Adrenal gland (tissue), 12 donors: ENCODE data around the gene GMDS. TPM values are rescaled to one million over a fixed set of nuclear protein-coding genes. Genes with fewer than 3 reads are reported as not detected.

Experiments used
- DNase-seq, 7 donors: peaks; one replicate each; pipeline ENCODE4 v3.0.0-alpha.2; 2019 to 2020
- H3K27ac ChIP-seq, 5 donors: fragments of 200-600 bp; sonication (generic) in 4 of 5; 1 replicate in 3 of 5; 2 replicates in 2 of 5; pipeline versions ENCODE4 v1.5.1 to v1.8.0; 2016 to 2020; ENCODE audit warnings: mild to moderate bottlenecking in 1 of 5
- H3K27me3 ChIP-seq: fragments of 200-600 bp; 2 replicates; pipeline ENCODE4 v1.8.0; 2021
- H3K36me3 ChIP-seq, 2 donors: fragments of 200-600 bp; replicated peaks in 1 of 2; 1 replicate in 1 of 2; 2 replicates in 1 of 2; pipeline versions ENCODE4 v1.5.1 to v1.8.0; 2018 to 2022
- H3K4me1 ChIP-seq, 2 donors: fragments of 200-600 bp; replicated peaks in 1 of 2; 1 replicate in 1 of 2; 2 replicates in 1 of 2; pipeline versions ENCODE4 v1.5.1 to v1.8.0; 2018 to 2021
- H3K4me3 ChIP-seq, 4 donors: fragments of 200-600 bp; sonication (generic) in 3 of 4; one replicate each; pipeline ENCODE4 v1.5.1; 2016 to 2018
- H3K9me3 ChIP-seq, 3 donors: fragments of 200-600 bp; sonication (generic) in 1 of 3; replicated peaks in 1 of 3; 1 replicate in 2 of 3; 2 replicates in 1 of 3; pipeline versions ENCODE4 v1.5.1 to v1.8.0; 2016 to 2021
- CTCF ChIP-seq, 6 experiments: fragments of 450-650 bp in 4 of 6; fragments of 200-600 bp in 2 of 6; sonication (generic) in 1 of 6; IDR thresholded peaks; 1 replicate in 5 of 6; 2 replicates in 1 of 6; pipeline versions ENCODE4 v1.5.1 to v1.8.0; 2016 to 2021; ENCODE audit warnings: antibody characterized with exemption in 6 of 6, mild to moderate bottlenecking in 2 of 6, moderate library complexity in 1 of 6
- POLR2A ChIP-seq, 2 donors: fragments of 450-650 bp; IDR thresholded peaks; one replicate each; pipeline ENCODE4 v1.6.1; 2017; ENCODE audit warnings: antibody characterized with exemption in 2 of 2, mild to moderate bottlenecking in 2 of 2, moderate library complexity in 1 of 2
- WGBS, 4 donors: extraction: QIAGEN DNeasy Blood & Tissue Kit in 2 of 4; methylation state at CpG; one replicate each; pipeline versions ENCODE4 v1.1.5 to v1.1.7; 2013 to 2017; 5-methylcytosine and 5-hydroxymethylcytosine counted together
- intact Hi-C, 2 donors: fragments of 100-400 bp; cut with DNase I; formaldehyde crosslinking; loops; one replicate each; pipeline versions ENCODE4 v1.14.1 to v1.15.0; 2022 to 2023
- polyA plus RNA-seq, 3 donors: library from polyadenylated mRNA; stranded (reverse); fragments of 200-250 nt in 2 of 3; fragments of 350-450 nt in 1 of 3; fragmentation: Illumina TruSeq in 1 of 3; extraction: RNeasy Lipid Tissue Mini Kit (QIAGEN cat#74804) in 1 of 3; gene quantifications; one replicate each; pipeline ENCODE4 v1.2.3, GENCODE V29; 2013 to 2014
- total RNA-seq, 9 donors: library from RNA; depleted of rRNA in 4 of 9; stranded (reverse); fragments of >200 nt in 4 of 9; fragments of 120-200 nt in 1 of 9; fragmentation: NEBNext Ultra II Directional in 1 of 9; extraction: Animal tissue kit (Norgen Biotek cat#: 25700) in 1 of 9; gene quantifications; one replicate each; pipeline versions ENCODE4 v1.1.0 to v1.2.4, GENCODE V29; 2013 to 2023
- donor health status: healthy with polysubstance abuse.
- donor health status: Bipolar disorder and iron deficiency.
- donor health status: DM: yes; HTN: yes; CAD: no.
- donor health status: DM: no; HTN: no; CAD: no.
- donor health status: DM: no; HTN: no; CAD: no.
- donor health status: DM: yes; HTN: yes; CAD: no.

GMDS gene
- total and polyA plus RNA-seq, 12 donors, result 8.5 to 39.2 (median 15.2) TPM

DNA sequence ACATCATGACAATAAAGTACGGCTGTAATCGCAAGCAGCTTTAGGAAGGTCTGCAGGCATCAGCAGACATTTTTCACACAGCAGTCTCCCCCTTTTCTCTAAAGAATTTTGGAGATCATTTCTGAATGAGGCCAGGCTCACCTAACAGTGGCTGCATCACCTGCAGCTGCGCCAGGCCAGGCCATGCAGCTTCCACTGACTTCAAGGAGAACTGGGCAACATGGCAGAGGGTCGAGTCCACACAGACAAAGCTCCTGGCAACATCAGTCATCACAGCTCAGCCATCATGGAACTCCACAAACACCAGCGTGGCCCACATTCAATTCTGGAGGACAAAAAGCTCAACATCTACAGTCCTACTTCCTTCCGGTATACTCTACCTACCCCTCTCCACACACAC, 653.5 kb downstream of the GMDS start:
- no peaks in the 10 kb centered on the region for H3K4me1 ChIP-seq
- TF ChIP-seq POLR2A (IDR thresholded peaks at IDR 0.05) (no peak), CTCF (IDR thresholded peaks at IDR 0.05) (no peak)
- peaks cover 23% of the 10 kb centered on the region for H3K27me3 ChIP-seq
- H3K9me3 ChIP-seq, result no peaks in the 10 kb centered on the region
- H3K4me3 ChIP-seq, result no peak overlapping the region
- H3K27ac ChIP-seq, result no peak overlapping the region
- 80 to 87% (median 86%) methylated on average over 5 to 6 of the region's 6 CpGs for WGBS, 4 donors
- peak in 2 of 7 donors; percentile 3 to 14 for DNase-seq
- intact Hi-C loops, result loop anchor here in 1 of 2 donors (10.0 kb wide), 2 partner anchors 863 to 1143 kb away; no protein-coding TSS in a partner anchor
- H3K36me3 ChIP-seq, result no peaks in the 10 kb centered on the region

DNA sequence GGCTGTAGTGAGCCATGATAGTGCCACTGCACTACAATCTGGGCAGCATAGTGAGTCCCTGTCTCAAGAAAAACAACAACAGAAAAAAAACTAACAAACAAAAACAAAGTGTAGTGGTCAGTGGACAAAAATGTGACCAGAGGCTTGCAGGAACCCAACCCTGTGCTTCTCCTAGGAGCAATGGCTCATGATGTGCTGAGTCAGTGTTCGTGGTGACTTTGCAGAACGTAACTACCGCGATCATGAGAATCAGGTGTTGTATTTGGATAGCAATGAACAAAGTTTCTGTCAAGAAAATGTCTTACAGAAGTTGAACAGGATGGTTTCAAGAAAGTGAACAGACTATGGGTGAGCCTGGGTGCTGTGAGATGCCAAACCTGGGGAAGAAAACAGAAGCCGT, 654.2 kb downstream of the GMDS start:
- no peaks in the 10 kb centered on the region for H3K4me1 ChIP-seq
- no peaks in the 10 kb centered on the region for H3K9me3 ChIP-seq
- intact Hi-C loops, result loop anchor here in 1 of 2 donors (10.0 kb wide), 2 partner anchors 864 to 1144 kb away; no protein-coding TSS in a partner anchor
- H3K4me3 ChIP-seq, result no peak overlapping the region
- H3K36me3 ChIP-seq, result no peaks in the 10 kb centered on the region
- DNase-seq, result peak in 1 of 7 donors; percentile 39
- TF ChIP-seq POLR2A (IDR thresholded peaks at IDR 0.05) (no peak), CTCF (IDR thresholded peaks at IDR 0.05) (no peak)
- H3K27me3 ChIP-seq, result peaks cover 23% of the 10 kb centered on the region
- 84 to 89% (median 87%) methylated on average over 5 of the region's 5 CpGs for WGBS, 4 donors
- H3K27ac ChIP-seq, result no peak overlapping the region

GRCh38 chr6:1590580-1590979, 654.8 kb downstream of the GMDS start:
- Histone ChIP-seq H3K4me1 (no peaks in the 10 kb centered on the region), H3K27me3 (peaks cover 17% of the 10 kb centered on the region), H3K9me3 (no peaks in the 10 kb centered on the region), H3K4me3 (no peak overlapping the region), H3K36me3 (no peaks in the 10 kb centered on the region), H3K27ac (no peak overlapping the region)
- no peak for TF ChIP-seq POLR2A (IDR thresholded peaks at IDR 0.05)
- no peak for TF ChIP-seq CTCF (IDR thresholded peaks at IDR 0.05)
- WGBS, 4 donors, result 85 to 89% (median 88%) methylated on average over 9 of the region's 9 CpGs
- intact Hi-C loops, result loop anchor here in 1 of 2 donors (10.0 kb wide), 2 partner anchors 864 to 1144 kb away; no protein-coding TSS in a partner anchor
- peak in 3 of 7 donors; percentile 1 to 42 (median 5) for DNase-seq

DNA sequence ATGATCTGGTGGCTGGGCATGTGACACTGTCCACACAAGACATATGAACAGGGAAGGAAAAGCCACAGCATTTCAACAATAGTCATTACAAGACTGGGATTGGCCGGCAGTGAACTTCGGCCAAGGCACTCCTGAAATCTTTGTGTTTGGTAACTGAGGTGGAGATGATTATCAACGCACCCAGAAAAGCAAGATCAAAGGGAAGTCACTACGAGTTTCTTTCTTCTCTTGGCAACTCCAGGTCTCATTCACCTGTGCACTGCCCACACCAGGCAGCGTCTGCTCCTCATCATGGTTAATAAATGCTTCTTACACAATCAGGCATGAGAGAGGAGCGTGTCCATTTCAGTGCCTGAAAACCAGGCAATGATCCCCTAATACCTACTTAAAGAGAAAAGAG, 656.2 kb downstream of the GMDS start:
- WGBS, 4 donors, result 83 to 88% (median 86%) methylated on average over 6 of the region's 6 CpGs

More for the DNA sequence above, 656.2 kb downstream of the GMDS start:
- H3K27ac ChIP-seq, result no peak overlapping the region
- intact Hi-C loops, result no loop called here
- no peaks in the 10 kb centered on the region for H3K9me3 ChIP-seq
- H3K4me3 ChIP-seq, result no peak overlapping the region
- no peak for DNase-seq
- no peak for TF ChIP-seq POLR2A (IDR thresholded peaks at IDR 0.05)
- no peak for TF ChIP-seq CTCF (IDR thresholded peaks at IDR 0.05)
- H3K4me1 ChIP-seq, result no peaks in the 10 kb centered on the region
- H3K27me3 ChIP-seq, result peaks cover 5% of the 10 kb centered on the region
- H3K36me3 ChIP-seq, result no peaks in the 10 kb centered on the region
